ENCODE measurements around the gene VDR. TPM values are rescaled to one million over a fixed set of nuclear protein-coding genes. Genes with fewer than 3 reads are reported as not detected.
A peak's percentile ranks its signal among the peaks of the same experiment; 100 is the strongest.

Gene VDR
- total RNA-seq, 2 donors from 2014 or later = 1.3 to 3.1 TPM

DNA sequence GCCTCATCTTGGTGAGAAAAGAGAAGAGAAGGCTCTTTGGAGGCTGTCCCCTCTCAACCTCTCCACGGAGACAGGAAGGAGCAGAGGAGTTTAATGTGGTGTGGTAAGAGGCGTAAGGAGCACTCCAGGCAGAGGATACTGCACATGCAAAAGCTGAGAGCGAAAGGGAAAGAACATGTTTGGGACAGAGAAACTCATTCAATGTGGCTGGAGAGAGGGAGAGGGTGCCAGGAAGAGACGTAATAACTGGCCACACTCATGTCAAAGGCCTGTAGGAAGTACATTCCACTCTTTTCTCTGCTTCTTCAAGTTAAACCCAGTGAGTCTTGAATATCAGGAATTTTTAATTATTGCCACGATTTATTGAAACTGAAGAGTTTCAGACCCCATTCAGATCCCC lies 12.0 kb downstream of the VDR start:
- ATAC-seq (peak; percentile 35), DNase-seq (peak in 1 of 4 donors; percentile 28)
- no peaks in the 10 kb centered on the region for H3K36me3 ChIP-seq (replicated peaks in 1 of 2; ENCODE audit: insufficient read depth in 1 of 2, low read depth in 2 of 2)
- peaks cover 5% of the 10 kb centered on the region for H3K4me1 ChIP-seq
- no peak overlapping the region for H3K27ac ChIP-seq
- H3K9me3 ChIP-seq = no peaks in the 10 kb centered on the region
- intact Hi-C loops (cut with DNase I) = no loop called here
- no peaks in the 10 kb centered on the region for H3K27me3 ChIP-seq
- 81 to 82% methylated on average over 5 of the region's 5 CpGs for WGBS, 2 donors
- no peak overlapping the region for H3K4me3 ChIP-seq
- TF ChIP-seq, protein P1, sequence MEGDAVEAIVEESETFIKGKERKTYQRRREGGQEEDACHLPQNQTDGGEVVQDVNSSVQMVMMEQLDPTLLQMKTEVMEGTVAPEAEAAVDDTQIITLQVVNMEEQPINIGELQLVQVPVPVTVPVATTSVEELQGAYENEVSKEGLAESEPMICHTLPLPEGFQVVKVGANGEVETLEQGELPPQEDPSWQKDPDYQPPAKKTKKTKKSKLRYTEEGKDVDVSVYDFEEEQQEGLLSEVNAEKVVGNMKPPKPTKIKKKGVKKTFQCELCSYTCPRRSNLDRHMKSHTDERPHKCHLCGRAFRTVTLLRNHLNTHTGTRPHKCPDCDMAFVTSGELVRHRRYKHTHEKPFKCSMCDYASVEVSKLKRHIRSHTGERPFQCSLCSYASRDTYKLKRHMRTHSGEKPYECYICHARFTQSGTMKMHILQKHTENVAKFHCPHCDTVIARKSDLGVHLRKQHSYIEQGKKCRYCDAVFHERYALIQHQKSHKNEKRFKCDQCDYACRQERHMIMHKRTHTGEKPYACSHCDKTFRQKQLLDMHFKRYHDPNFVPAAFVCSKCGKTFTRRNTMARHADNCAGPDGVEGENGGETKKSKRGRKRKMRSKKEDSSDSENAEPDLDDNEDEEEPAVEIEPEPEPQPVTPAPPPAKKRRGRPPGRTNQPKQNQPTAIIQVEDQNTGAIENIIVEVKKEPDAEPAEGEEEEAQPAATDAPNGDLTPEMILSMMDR (IDR thresholded peaks at IDR 0.05) = no peak
- no peak for TF ChIP-seq POLR2A (IDR thresholded peaks at IDR 0.05)

- no peak for ATAC-seq
- Histone ChIP-seq H3K36me3 (replicated peaks in 1 of 2; ENCODE audit: insufficient read depth in 1 of 2, low read depth in 2 of 2) (no peaks in the 10 kb centered on the region), H3K4me3 (no peak overlapping the region), H3K27me3 (no peaks in the 10 kb centered on the region), H3K27ac (no peak overlapping the region), H3K9me3 (no peaks in the 10 kb centered on the region), H3K4me1 (no peaks in the 10 kb centered on the region)
- intact Hi-C loops (cut with DNase I) = no loop called here
- DNase-seq = no peak
- TF ChIP-seq POLR2A (IDR thresholded peaks at IDR 0.05) = no peak
- TF ChIP-seq, protein P1 (IDR thresholded peaks at IDR 0.05) = no peak
- 40 to 47% methylated on average over 3 of the region's 3 CpGs for WGBS, 2 donors
Measured at GRCh38 chr12:47891356-47891755, 13.4 kb downstream of the VDR start.

DNA sequence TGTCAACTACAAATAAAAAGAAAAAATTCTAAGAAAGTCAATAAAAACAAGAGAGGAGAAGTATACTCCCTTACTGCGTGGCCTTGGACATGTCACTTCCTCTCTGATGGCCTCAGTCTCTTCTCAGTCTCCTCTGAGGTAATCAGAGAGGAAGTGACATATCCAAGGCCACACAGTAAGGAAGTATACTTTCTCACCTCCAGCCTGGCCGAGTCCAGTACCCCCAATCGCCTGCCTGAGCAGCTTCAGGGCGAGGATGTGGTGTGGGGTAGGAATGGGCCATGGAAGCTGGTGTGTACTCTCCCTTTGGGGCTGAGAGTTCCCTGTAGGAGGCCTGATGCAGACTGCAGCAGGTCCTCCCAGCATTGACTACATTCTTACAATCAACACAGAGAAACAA lies 15.8 kb downstream of the VDR start:
- DNase-seq = peak in 1 of 4 donors; percentile 33
- Histone ChIP-seq H3K27me3 (no peaks in the 10 kb centered on the region), H3K9me3 (no peaks in the 10 kb centered on the region), H3K4me1 (no peaks in the 10 kb centered on the region), H3K36me3 (replicated peaks in 1 of 2; ENCODE audit: insufficient read depth in 1 of 2, low read depth in 2 of 2) (no peaks in the 10 kb centered on the region), H3K4me3 (no peak overlapping the region), H3K27ac (no peak overlapping the region)
- no peak for ATAC-seq
- TF ChIP-seq POLR2A (IDR thresholded peaks at IDR 0.05) = no peak
- TF ChIP-seq, protein P1 (IDR thresholded peaks at IDR 0.05) = no peak
- WGBS, 2 donors = 57 to 71% methylated on average over 4 of the region's 4 CpGs
- intact Hi-C loops (cut with DNase I) = no loop called here

GRCh38 chr12:47888153-47888819 lies 16.5 kb downstream of the VDR start:
- TF ChIP-seq, protein P1 (IDR thresholded peaks at IDR 0.05) = no peak
- TF ChIP-seq POLR2A (IDR thresholded peaks at IDR 0.05) = no peak
- Histone ChIP-seq H3K27ac (no peak overlapping the region), H3K4me1 (no peaks in the 10 kb centered on the region), H3K36me3 (replicated peaks in 1 of 2; ENCODE audit: insufficient read depth in 1 of 2, low read depth in 2 of 2) (no peaks in the 10 kb centered on the region), H3K27me3 (no peaks in the 10 kb centered on the region), H3K9me3 (no peaks in the 10 kb centered on the region), H3K4me3 (no peak overlapping the region)
- WGBS, 2 donors = 60 to 68% methylated on average over 9 of the region's 9 CpGs
- ATAC-seq (peak; percentile 22), DNase-seq (peak in 3 of 4 donors; percentile 32 to 38 (median 38))
- intact Hi-C loops (cut with DNase I) = no loop called here

- H3K36me3 ChIP-seq (replicated peaks in 1 of 2; ENCODE audit: insufficient read depth in 1 of 2, low read depth in 2 of 2) = no peaks in the 10 kb centered on the region
- H3K27ac ChIP-seq = no peak overlapping the region
- no peaks in the 10 kb centered on the region for H3K9me3 ChIP-seq
- no peak overlapping the region for H3K4me3 ChIP-seq
- TF ChIP-seq, protein P1 (IDR thresholded peaks at IDR 0.05) = no peak
- TF ChIP-seq POLR2A (IDR thresholded peaks at IDR 0.05) = no peak
- ATAC-seq = no peak
- no peak for DNase-seq
- intact Hi-C loops (cut with DNase I) = no loop called here
- no peaks in the 10 kb centered on the region for H3K27me3 ChIP-seq
- WGBS, 2 donors = 81 to 97% methylated on average over 3 of the region's 3 CpGs
- no peaks in the 10 kb centered on the region for H3K4me1 ChIP-seq
Measured at GRCh38 chr12:47887529-47887928, 17.3 kb downstream of the VDR start.
